ENCODE data around the gene MCM3.

MCM3 gene

GRCh38 chr6:52304983-52305390 is 20.4 kb upstream of the MCM3 start:
- TF ChIP-seq, protein P1, sequence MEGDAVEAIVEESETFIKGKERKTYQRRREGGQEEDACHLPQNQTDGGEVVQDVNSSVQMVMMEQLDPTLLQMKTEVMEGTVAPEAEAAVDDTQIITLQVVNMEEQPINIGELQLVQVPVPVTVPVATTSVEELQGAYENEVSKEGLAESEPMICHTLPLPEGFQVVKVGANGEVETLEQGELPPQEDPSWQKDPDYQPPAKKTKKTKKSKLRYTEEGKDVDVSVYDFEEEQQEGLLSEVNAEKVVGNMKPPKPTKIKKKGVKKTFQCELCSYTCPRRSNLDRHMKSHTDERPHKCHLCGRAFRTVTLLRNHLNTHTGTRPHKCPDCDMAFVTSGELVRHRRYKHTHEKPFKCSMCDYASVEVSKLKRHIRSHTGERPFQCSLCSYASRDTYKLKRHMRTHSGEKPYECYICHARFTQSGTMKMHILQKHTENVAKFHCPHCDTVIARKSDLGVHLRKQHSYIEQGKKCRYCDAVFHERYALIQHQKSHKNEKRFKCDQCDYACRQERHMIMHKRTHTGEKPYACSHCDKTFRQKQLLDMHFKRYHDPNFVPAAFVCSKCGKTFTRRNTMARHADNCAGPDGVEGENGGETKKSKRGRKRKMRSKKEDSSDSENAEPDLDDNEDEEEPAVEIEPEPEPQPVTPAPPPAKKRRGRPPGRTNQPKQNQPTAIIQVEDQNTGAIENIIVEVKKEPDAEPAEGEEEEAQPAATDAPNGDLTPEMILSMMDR (IDR thresholded peaks at IDR 0.05; ENCODE audit: control insufficient read depth, insufficient read depth, low read depth, low read length, missing control alignments) = no peak
- H3K4me3 ChIP-seq (ENCODE audit: control insufficient read depth, low read depth, low read length) = no peak overlapping the region
- DNase-seq (ENCODE audit: low read depth) = peak; percentile 16

DNA sequence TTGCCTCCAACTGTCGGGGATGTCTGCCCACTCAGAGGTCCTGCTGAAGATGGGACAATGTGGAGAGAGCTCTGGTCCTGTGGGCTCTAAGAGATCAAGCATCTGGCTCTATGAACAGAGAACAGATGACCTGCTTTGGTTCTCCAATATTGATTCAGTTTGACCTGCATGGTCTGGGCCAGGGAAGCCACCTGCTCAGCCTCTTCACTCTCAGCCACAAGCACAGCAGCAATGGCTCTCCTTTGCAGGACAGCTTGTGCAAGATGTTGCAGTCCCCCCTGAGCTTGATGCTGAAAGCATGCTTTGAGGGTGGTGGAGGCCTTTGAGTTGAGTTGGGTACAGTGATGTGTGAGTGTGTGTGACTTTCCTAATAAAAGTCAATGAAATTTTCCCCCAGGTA is 18.6 kb upstream of the MCM3 start:
- TF ChIP-seq, protein P1 (IDR thresholded peaks at IDR 0.05; ENCODE audit: control insufficient read depth, insufficient read depth, low read depth, low read length, missing control alignments) = no peak
- H3K4me3 ChIP-seq (ENCODE audit: control insufficient read depth, low read depth, low read length) = no peak overlapping the region
- DNase-seq (ENCODE audit: low read depth) = no peak

GRCh38 chr6:52301326-52301725 is 16.8 kb upstream of the MCM3 start:
- TF ChIP-seq, protein P1 (IDR thresholded peaks at IDR 0.05; ENCODE audit: control insufficient read depth, insufficient read depth, low read depth, low read length, missing control alignments) = no peak
- H3K4me3 ChIP-seq (ENCODE audit: control insufficient read depth, low read depth, low read length) = no peak overlapping the region
- no peak for DNase-seq (ENCODE audit: low read depth)

GRCh38 chr6:52300489-52300931 is 16.0 kb upstream of the MCM3 start:
- DNase-seq (ENCODE audit: low read depth) = no peak
- no peak overlapping the region for H3K4me3 ChIP-seq (ENCODE audit: control insufficient read depth, low read depth, low read length)
- TF ChIP-seq, protein P1 (IDR thresholded peaks at IDR 0.05; ENCODE audit: control insufficient read depth, insufficient read depth, low read depth, low read length, missing control alignments) = no peak

DNA sequence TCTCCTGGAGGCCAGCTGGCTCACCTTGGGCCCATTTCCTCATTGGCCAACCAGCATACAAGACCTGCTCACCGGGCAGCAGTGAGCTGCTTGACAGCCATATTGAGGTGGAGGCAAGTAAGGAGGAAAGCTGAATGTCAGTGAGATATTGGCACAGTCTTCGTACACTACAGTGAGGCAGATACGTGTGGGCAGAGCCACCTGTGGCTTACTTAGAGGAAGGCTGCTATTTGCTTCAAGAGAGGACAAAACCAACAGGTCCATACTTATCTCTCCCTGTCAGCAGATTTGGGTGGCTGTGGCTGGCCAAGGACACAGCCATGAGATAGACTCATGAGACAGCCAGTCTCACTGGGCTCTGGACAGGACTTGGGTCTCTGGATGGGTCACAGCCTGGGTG is 15.1 kb upstream of the MCM3 start:
- no peak overlapping the region for H3K4me3 ChIP-seq (ENCODE audit: control insufficient read depth, low read depth, low read length)
- no peak for DNase-seq (ENCODE audit: low read depth)
- TF ChIP-seq, protein P1 (IDR thresholded peaks at IDR 0.05; ENCODE audit: control insufficient read depth, insufficient read depth, low read depth, low read length, missing control alignments) = no peak

GRCh38 chr6:52297433-52297832 is 12.9 kb upstream of the MCM3 start:
- TF ChIP-seq, protein P1 (IDR thresholded peaks at IDR 0.05; ENCODE audit: control insufficient read depth, insufficient read depth, low read depth, low read length, missing control alignments) = no peak
- no peak overlapping the region for H3K4me3 ChIP-seq (ENCODE audit: control insufficient read depth, low read depth, low read length)
- DNase-seq (ENCODE audit: low read depth) = no peak

DNA sequence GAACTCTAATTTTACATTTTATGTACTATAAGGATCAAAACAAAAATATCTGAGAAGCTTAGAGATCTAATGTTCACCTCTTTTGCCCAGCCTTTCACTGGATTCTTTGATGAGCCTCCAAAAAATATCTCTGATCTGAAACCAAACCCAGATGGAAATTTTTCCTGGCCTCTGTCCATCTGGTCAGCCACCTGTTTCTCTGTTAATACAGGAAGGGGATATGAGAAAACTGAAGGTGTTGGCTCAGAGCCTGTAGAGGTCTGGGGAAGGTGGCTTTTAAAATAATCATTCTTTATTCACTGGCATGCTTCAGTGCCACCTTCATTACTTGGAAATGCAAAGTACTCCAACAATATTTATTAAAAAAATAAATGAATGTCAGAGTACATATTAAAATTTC is 8.5 kb upstream of the MCM3 start:
- TF ChIP-seq, protein P1 (IDR thresholded peaks at IDR 0.05; ENCODE audit: control insufficient read depth, insufficient read depth, low read depth, low read length, missing control alignments) = no peak
- H3K4me3 ChIP-seq (ENCODE audit: control insufficient read depth, low read depth, low read length) = no peak overlapping the region
- DNase-seq (ENCODE audit: low read depth) = no peak

Data from AG09309 (cell line).